ENCODE measurements around the gene RBM4B.

Gene RBM4B

GRCh38 chr11:66638177-66639065, 39.3 kb downstream of the RBM4B start, which contains the start of gene RBM4:
RBM4 (plus strand) TSS chr11:66638703; CDS start chr11:66639712, 1,009 bp downstream.
- peak; percentile 98 for DNase-seq

GRCh38 chr11:66637557-66638176, 40.0 kb downstream of the RBM4B start:
- no peak for DNase-seq

- DNase-seq, result no peak
These were observed 41.3 kb downstream of the RBM4B start for GRCh38 chr11:66636411-66636810.

- no peak for DNase-seq
These were observed 44.7 kb downstream of the RBM4B start for GRCh38 chr11:66632952-66633351.

GRCh38 chr11:66631883-66632282, 45.8 kb downstream of the RBM4B start:
- no peak for DNase-seq

- no peak for DNase-seq
These were observed 48.3 kb downstream of the RBM4B start for GRCh38 chr11:66629356-66629755.

GRCh38 chr11:66628061-66628603, 49.6 kb downstream of the RBM4B start:
- DNase-seq, result no peak

- no peak for DNase-seq
These were observed 50.8 kb downstream of the RBM4B start for GRCh38 chr11:66626926-66627325.

- DNase-seq, result no peak
These were observed 51.3 kb downstream of the RBM4B start for GRCh38 chr11:66626382-66626781.

- no peak for DNase-seq
These were observed 51.9 kb downstream of the RBM4B start for GRCh38 chr11:66625752-66626149.

GRCh38 chr11:66625041-66625751, 52.5 kb downstream of the RBM4B start:
- no peak for DNase-seq

GRCh38 chr11:66624450-66624849, 53.2 kb downstream of the RBM4B start:
- no peak for DNase-seq

GRCh38 chr11:66619080-66619554, 58.6 kb downstream of the RBM4B start:
- DNase-seq, result no peak

GRCh38 chr11:66617155-66617834, 60.4 kb downstream of the RBM4B start:
- no peak for DNase-seq

- DNase-seq, result peak; percentile 93
These were observed 61.1 kb downstream of the RBM4B start, which contains the start of gene RBM14 for GRCh38 chr11:66616379-66617154. RBM14 (plus strand) TSS chr11:66616630; CDS start chr11:66616721, 91 bp downstream.

Data from DMS 273 treated with DMSO at 0.1 percent for 48 hours (cell line).